H1 (cell line): ENCODE results near the gene SMAD7. TPM values are rescaled to one million over a fixed set of nuclear protein-coding genes. Genes with fewer than 3 reads are reported as not detected.

Experiments used
- RFX5 ChIP-seq: IDR thresholded peaks from 2 replicates; pipeline ENCODE4 v1.6.1; 2011; ENCODE audit warnings: low read depth, low read length, improper control_type of control experiment, borderline replicate concordance
- SRF ChIP-seq: IDR thresholded peaks from 2 replicates; pipeline ENCODE4 v1.6.1; 2011; ENCODE audit warnings: mild to moderate bottlenecking, low read depth, low read length, moderate library complexity
- polyA plus RNA-seq, 7 experiments: library from polyadenylated mRNA; depleted of rRNA in 3 of 7; stranded (reverse) in 5 of 7; unstranded in 2 of 7; fragments of >200 nt in 5 of 7; fragments of 200-250 nt in 2 of 7; gene quantifications; 1 replicate in 5 of 7; 2 replicates in 1 of 7; 4 replicates in 1 of 7; pipeline versions ENCODE4 v1.2.1 to v1.2.3, GENCODE V29; 2011 to 2013; ENCODE audit warnings: missing spikeins in 2 of 7, mixed read lengths in 2 of 7
- total RNA-seq: library from RNA; stranded (reverse); fragmentation: NEBNext Ultra II Directional; extraction: Animal tissue kit (Norgen Biotek cat#: 25700); gene quantifications from 2 replicates; pipeline ENCODE4 v1.2.1, GENCODE V29; 2021

SMAD7 gene
- total and polyA plus RNA-seq, 2 of the 8 experiments (the other 6 are each of a cell fraction or from before 2014, with no cell fraction given): 6.5 to 15.5 TPM

- TF ChIP-seq SRF (no peak), RFX5 (no peak)
These were observed 32.9 kb downstream of the SMAD7 start (continued) for GRCh38 chr18:48917579-48918517.
